Astrocyte (in vitro differentiated cells and primary cell): ENCODE results near the gene DSCAM. TPM values are rescaled to one million over a fixed set of nuclear protein-coding genes. Genes with fewer than 3 reads are reported as not detected.

Source experiments
- DNase-seq: peaks from one replicate; pipeline ENCODE4 v3.0.0-alpha.2; 2010; ENCODE audit warnings: low read depth
- FAIRE-seq: peaks from 2 replicates; lab custom pipeline; 2011; peaks lifted over from hg19 to GRCh38; lab: Jason Lieb, UNC
- H2AFZ ChIP-seq: 2 replicates; pipeline ENCODE4 v1.6.0; 2012; ENCODE audit warnings: low read depth, low read length, inconsistent platforms
- H3K27ac ChIP-seq: 2 replicates; pipeline ENCODE4 v1.5.1; 2011; ENCODE audit warnings: low read depth, low read length, inconsistent platforms
- H3K27me3 ChIP-seq: 2 replicates; pipeline ENCODE4 v1.6.0; 2011; ENCODE audit warnings: low read length, inconsistent platforms; ENCODE audit not compliant: insufficient read depth
- H3K36me3 ChIP-seq: 2 replicates; pipeline ENCODE4 v1.5.1; 2011; ENCODE audit warnings: low read length, inconsistent platforms; ENCODE audit not compliant: insufficient read depth
- H3K4me1 ChIP-seq: 2 replicates; pipeline ENCODE4 v1.5.1; 2011; ENCODE audit warnings: low read length, inconsistent platforms; ENCODE audit not compliant: insufficient read depth
- H3K4me2 ChIP-seq: 2 replicates; pipeline ENCODE4 v1.6.0; 2012; ENCODE audit warnings: low read length, inconsistent platforms
- H3K4me3 ChIP-seq: 2 replicates; pipeline ENCODE4 v1.5.1; 2011; ENCODE audit warnings: low read depth, mild to moderate bottlenecking, low read length, inconsistent platforms; ENCODE audit not compliant: insufficient read depth
- H3K79me2 ChIP-seq: 2 replicates; pipeline ENCODE4 v1.6.0; 2012; ENCODE audit warnings: mild to moderate bottlenecking, low read length, inconsistent platforms; ENCODE audit not compliant: insufficient read depth
- H3K9ac ChIP-seq: 2 replicates; pipeline ENCODE4 v1.6.0; 2012; ENCODE audit warnings: mild to moderate bottlenecking, low read length, inconsistent platforms
- H3K9me3 ChIP-seq: 2 replicates; pipeline ENCODE4 v1.5.1; 2012; ENCODE audit warnings: low read depth, mild to moderate bottlenecking, low read length, inconsistent platforms; ENCODE audit not compliant: insufficient read depth
- H4K20me1 ChIP-seq: 2 replicates; pipeline ENCODE4 v1.6.0; 2012; ENCODE audit warnings: low read length, inconsistent platforms; ENCODE audit not compliant: insufficient read depth
- H3K27ac Mint-ChIP-seq: one replicate; pipeline ENCODE4 v1.8.0; 2021; ENCODE audit warnings: mild to moderate bottlenecking, mixed read lengths; ENCODE audit not compliant: unreplicated experiment
- H3K27me3 Mint-ChIP-seq: one replicate; pipeline ENCODE4 v1.8.0; 2021; ENCODE audit warnings: low read depth, mixed read lengths; ENCODE audit not compliant: unreplicated experiment
- H3K36me3 Mint-ChIP-seq: one replicate; pipeline ENCODE4 v1.8.0; 2021; ENCODE audit warnings: low read depth, mixed read lengths; ENCODE audit not compliant: unreplicated experiment
- H3K4me1 Mint-ChIP-seq: one replicate; pipeline ENCODE4 v1.8.0; 2021; ENCODE audit warnings: low read depth, mixed read lengths; ENCODE audit not compliant: unreplicated experiment
- H3K4me3 Mint-ChIP-seq: one replicate; pipeline ENCODE4 v1.8.0; 2021; ENCODE audit warnings: mild to moderate bottlenecking, moderate library complexity, mixed read lengths; ENCODE audit not compliant: unreplicated experiment
- H3K9me3 Mint-ChIP-seq: one replicate; pipeline ENCODE4 v1.8.0; 2021; ENCODE audit warnings: mild to moderate bottlenecking, mixed read lengths; ENCODE audit not compliant: unreplicated experiment
- CTCF ChIP-seq: IDR thresholded peaks from 2 replicates; pipeline ENCODE4 v1.5.1; 2011; ENCODE audit warnings: low read depth, mild to moderate bottlenecking, inconsistent platforms, low read length, moderate library complexity; ENCODE audit not compliant: insufficient read depth
- EZH2 ChIP-seq: IDR thresholded peaks from 2 replicates; pipeline ENCODE4 v1.6.1; 2012; ENCODE audit warnings: mild to moderate bottlenecking, low read length, inconsistent platforms; ENCODE audit not compliant: insufficient read depth
- total RNA-seq: library from RNA; stranded (reverse); gene quantifications from 2 replicates; pipeline ENCODE4 v1.2.1, GENCODE V29; 2021

Gene DSCAM
- total RNA-seq, 1 donor from 2014 or later, result 0.18 TPM

- H3K4me1 Mint-ChIP-seq, result no peaks in the 10 kb centered on the region
- no peak for FAIRE-seq
- no peaks in the 10 kb centered on the region for H3K4me1 ChIP-seq
- no peak overlapping the region for H3K4me2 ChIP-seq
- no peaks in the 10 kb centered on the region for H3K79me2 ChIP-seq
- H3K27ac ChIP-seq, result no peak overlapping the region
- no peaks in the 10 kb centered on the region for H3K36me3 ChIP-seq
- no peak overlapping the region for H3K27ac Mint-ChIP-seq
- no peak overlapping the region for H2AFZ ChIP-seq
- no peak for TF ChIP-seq CTCF
- TF ChIP-seq EZH2, result no peak
- no peak for DNase-seq
- H3K9ac ChIP-seq, result no peak overlapping the region
- no peak overlapping the region for H3K4me3 ChIP-seq
- H3K27me3 ChIP-seq, result no peaks in the 10 kb centered on the region
- no peaks in the 10 kb centered on the region for H4K20me1 ChIP-seq
- H3K27me3 Mint-ChIP-seq, result peaks cover 3% of the 10 kb centered on the region
- no peaks in the 10 kb centered on the region for H3K9me3 ChIP-seq
- H3K4me3 Mint-ChIP-seq, result no peak overlapping the region
- peaks cover 8% of the 10 kb centered on the region for H3K9me3 Mint-ChIP-seq
- H3K36me3 Mint-ChIP-seq, result no peaks in the 10 kb centered on the region
These were observed 574.9 kb downstream of the DSCAM start for GRCh38 chr21:40272037-40272436.

DNA sequence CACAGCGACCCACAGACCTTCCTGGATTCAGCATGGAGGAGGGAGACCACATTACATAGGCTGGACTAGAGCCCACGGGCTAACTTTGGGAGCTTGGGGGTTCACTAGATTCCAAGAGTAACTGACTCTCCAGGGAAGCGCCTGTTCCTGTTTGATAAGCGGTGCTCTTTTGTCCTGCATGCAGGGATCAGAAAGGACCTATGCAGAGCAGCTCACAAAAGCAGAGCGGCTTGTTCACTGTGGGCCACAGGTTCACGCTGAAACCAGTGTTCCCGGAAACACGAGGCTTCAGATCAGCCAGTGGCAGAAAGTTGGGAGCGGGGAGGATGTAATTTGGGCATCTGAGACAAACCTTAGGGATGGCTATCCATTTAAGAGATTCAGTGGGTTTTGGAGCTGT is 575.8 kb downstream of the DSCAM start:
- H2AFZ ChIP-seq, result no peak overlapping the region
- Mint-ChIP-seq H3K4me3 (no peak overlapping the region), H3K27ac (no peak overlapping the region), H3K9me3 (peaks cover 6% of the 10 kb centered on the region), H3K27me3 (peaks cover 3% of the 10 kb centered on the region), H3K4me1 (no peaks in the 10 kb centered on the region), H3K36me3 (no peaks in the 10 kb centered on the region)
- H3K9me3 ChIP-seq, result no peaks in the 10 kb centered on the region
- no peak overlapping the region for H3K9ac ChIP-seq
- H4K20me1 ChIP-seq, result no peaks in the 10 kb centered on the region
- FAIRE-seq, result no peak
- H3K4me3 ChIP-seq, result no peak overlapping the region
- no peak for DNase-seq
- no peaks in the 10 kb centered on the region for H3K4me1 ChIP-seq
- H3K27ac ChIP-seq, result no peak overlapping the region
- no peak overlapping the region for H3K4me2 ChIP-seq
- H3K79me2 ChIP-seq, result no peaks in the 10 kb centered on the region
- H3K36me3 ChIP-seq, result no peaks in the 10 kb centered on the region
- no peaks in the 10 kb centered on the region for H3K27me3 ChIP-seq
- TF ChIP-seq CTCF (no peak), EZH2 (no peak)

- no peak overlapping the region for H3K9ac ChIP-seq
- no peak overlapping the region for H3K4me2 ChIP-seq
- Mint-ChIP-seq H3K27me3 (peaks cover 3% of the 10 kb centered on the region), H3K36me3 (no peaks in the 10 kb centered on the region), H3K27ac (no peak overlapping the region), H3K9me3 (peaks cover 6% of the 10 kb centered on the region), H3K4me1 (no peaks in the 10 kb centered on the region), H3K4me3 (no peak overlapping the region)
- H3K36me3 ChIP-seq, result no peaks in the 10 kb centered on the region
- no peak for DNase-seq
- H3K27ac ChIP-seq, result no peak overlapping the region
- H2AFZ ChIP-seq, result no peak overlapping the region
- no peaks in the 10 kb centered on the region for H3K27me3 ChIP-seq
- H3K4me3 ChIP-seq, result no peak overlapping the region
- H4K20me1 ChIP-seq, result no peaks in the 10 kb centered on the region
- H3K4me1 ChIP-seq, result no peaks in the 10 kb centered on the region
- TF ChIP-seq EZH2 (no peak), CTCF (no peak)
- no peaks in the 10 kb centered on the region for H3K79me2 ChIP-seq
- FAIRE-seq, result no peak
- H3K9me3 ChIP-seq, result no peaks in the 10 kb centered on the region
These were observed 576.9 kb downstream of the DSCAM start for GRCh38 chr21:40270047-40270446.
